Caco-2 (cell line): ENCODE measurements around the gene GPC1. TPM values are rescaled to one million over a fixed set of nuclear protein-coding genes. Genes with fewer than 3 reads are reported as not detected.

ENCODE experiments used
- BruUV-seq: library from RNA; stranded (reverse); fragments of 400-500 nt; replicated peaks from 2 replicates; lab custom pipeline; 2021; lab: Mats Ljungman, UMichigan
- CTCF ChIA-PET: fragments of 300-600 bp; sonication (Branson Sonifier 250); formaldehyde crosslinking; loops from one replicate; lab custom pipeline; 2022; ENCODE audit warnings: antibody characterized with exemption; lab: Charles Lee
- POLR2A ChIA-PET: fragments of 300-600 bp; sonication (Branson Sonifier 250); formaldehyde crosslinking; loops from one replicate; lab custom pipeline; 2022; ENCODE audit warnings: antibody characterized with exemption; lab: Charles Lee
- DNase-seq, 2 experiments: peaks; one replicate each; pipeline versions ENCODE4 v3.0.0 to v3.0.0-alpha.2; 2020 to 2022
- H3K27me3 ChIP-seq: replicated peaks from 2 replicates; pipeline ENCODE4 v1.6.0; 2011; ENCODE audit warnings: low read length; ENCODE audit not compliant: control insufficient read depth, insufficient read depth
- H3K36me3 ChIP-seq: 2 replicates; pipeline ENCODE4 v1.5.1; 2011; ENCODE audit warnings: low read length; ENCODE audit not compliant: control insufficient read depth, insufficient read depth
- H3K4me1 ChIP-seq: fragments of 250-450 bp; sonication (Bioruptor Pico); 2 replicates; pipeline ENCODE4 v1.5.1; 2020; ENCODE audit warnings: mild to moderate bottlenecking
- H3K4me3 ChIP-seq: 2 replicates; pipeline ENCODE4 v1.5.1; 2011; ENCODE audit warnings: low read depth, mild to moderate bottlenecking, control low read depth, low read length
- H3K9me3 ChIP-seq: fragments of 250-450 bp; sonication (Bioruptor Pico); 2 replicates; pipeline ENCODE4 v1.5.1; 2020; ENCODE audit warnings: mild to moderate bottlenecking, moderate library complexity
- H3K27ac Mint-ChIP-seq: one replicate; pipeline ENCODE4 v1.8.0; 2022; ENCODE audit warnings: mixed read lengths; ENCODE audit not compliant: unreplicated experiment
- H3K27me3 Mint-ChIP-seq: one replicate; pipeline ENCODE4 v1.8.0; 2022; ENCODE audit warnings: mixed read lengths; ENCODE audit not compliant: insufficient read depth, unreplicated experiment
- H3K36me3 Mint-ChIP-seq: one replicate; pipeline ENCODE4 v1.8.0; 2022; ENCODE audit warnings: mild to moderate bottlenecking, mixed read lengths; ENCODE audit not compliant: insufficient read depth, unreplicated experiment
- H3K4me1 Mint-ChIP-seq: one replicate; pipeline ENCODE4 v1.8.0; 2022; ENCODE audit warnings: low read depth, mixed read lengths; ENCODE audit not compliant: unreplicated experiment
- H3K4me3 Mint-ChIP-seq: one replicate; pipeline ENCODE4 v1.8.0; 2022; ENCODE audit warnings: mild to moderate bottlenecking, moderate library complexity, mixed read lengths; ENCODE audit not compliant: unreplicated experiment
- H3K9me3 Mint-ChIP-seq: one replicate; pipeline ENCODE4 v1.8.0; 2022; ENCODE audit warnings: mixed read lengths; ENCODE audit not compliant: unreplicated experiment
- intact Hi-C: fragments of 100-400 bp; cut with micrococcal nuclease; formaldehyde crosslinking; loops from one replicate; pipeline ENCODE4 v1.10.0; 2022; ENCODE audit not compliant: unreplicated experiment
- total RNA-seq: library from RNA; stranded (reverse); gene quantifications from 2 replicates; pipeline ENCODE4 v1.2.3, GENCODE V29; 2022
- TF ChIP-seq, protein P1 (sequence below), 2 experiments: fragments of 200-600 bp in 1 of 2; IDR thresholded peaks; 1 replicate in 1 of 2; 2 replicates in 1 of 2; pipeline versions ENCODE4 v1.5.1 to v1.8.0; 2011 to 2022; ENCODE audit warnings: antibody characterized with exemption in 1 of 2, control low read depth in 1 of 2, inconsistent platforms in 1 of 2, low read depth in 1 of 2, low read length in 1 of 2, mild to moderate bottlenecking in 1 of 2, moderate library complexity in 1 of 2; ENCODE audit not compliant: insufficient read depth in 1 of 2, severe bottlenecking in 1 of 2, unreplicated experiment in 1 of 2

The GPC1 gene
- total RNA-seq, 1 experiment from 2014 or later: 45.2 TPM

DNA sequence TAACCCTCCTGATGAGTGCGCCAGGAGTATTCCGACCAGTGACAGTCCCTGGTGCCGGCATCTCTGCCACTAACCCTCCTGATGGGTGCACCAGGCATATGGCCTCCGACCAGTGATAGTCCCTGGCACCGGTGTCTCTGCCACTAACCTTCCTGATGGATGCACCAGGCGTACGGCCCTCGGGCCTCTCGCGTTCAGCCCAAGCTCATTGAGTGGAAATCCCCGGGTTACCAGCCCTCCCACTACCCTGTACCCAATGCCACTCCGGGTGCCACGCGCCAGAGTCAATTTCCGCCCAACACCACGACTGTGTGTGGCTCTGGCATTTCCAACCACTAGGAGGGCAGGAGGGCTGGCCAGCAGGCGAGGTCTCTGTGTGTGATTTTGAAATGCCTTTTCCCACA lies 11.7 kb upstream of the GPC1 start:
- H3K27me3 Mint-ChIP-seq: no peaks in the 10 kb centered on the region
- DNase-seq: no peak
- no peaks in the 10 kb centered on the region for H3K4me1 ChIP-seq
- TF ChIP-seq, protein P1, sequence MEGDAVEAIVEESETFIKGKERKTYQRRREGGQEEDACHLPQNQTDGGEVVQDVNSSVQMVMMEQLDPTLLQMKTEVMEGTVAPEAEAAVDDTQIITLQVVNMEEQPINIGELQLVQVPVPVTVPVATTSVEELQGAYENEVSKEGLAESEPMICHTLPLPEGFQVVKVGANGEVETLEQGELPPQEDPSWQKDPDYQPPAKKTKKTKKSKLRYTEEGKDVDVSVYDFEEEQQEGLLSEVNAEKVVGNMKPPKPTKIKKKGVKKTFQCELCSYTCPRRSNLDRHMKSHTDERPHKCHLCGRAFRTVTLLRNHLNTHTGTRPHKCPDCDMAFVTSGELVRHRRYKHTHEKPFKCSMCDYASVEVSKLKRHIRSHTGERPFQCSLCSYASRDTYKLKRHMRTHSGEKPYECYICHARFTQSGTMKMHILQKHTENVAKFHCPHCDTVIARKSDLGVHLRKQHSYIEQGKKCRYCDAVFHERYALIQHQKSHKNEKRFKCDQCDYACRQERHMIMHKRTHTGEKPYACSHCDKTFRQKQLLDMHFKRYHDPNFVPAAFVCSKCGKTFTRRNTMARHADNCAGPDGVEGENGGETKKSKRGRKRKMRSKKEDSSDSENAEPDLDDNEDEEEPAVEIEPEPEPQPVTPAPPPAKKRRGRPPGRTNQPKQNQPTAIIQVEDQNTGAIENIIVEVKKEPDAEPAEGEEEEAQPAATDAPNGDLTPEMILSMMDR (IDR thresholded peaks at IDR 0.05; ENCODE audit: insufficient read depth in 1 of 2, low read depth in 1 of 2, low read length in 1 of 2, severe bottlenecking in 1 of 2, unreplicated experiment in 1 of 2): no peak
- POLR2A ChIA-PET: no interaction called here
- CTCF ChIA-PET: no interaction called here
- no peak overlapping the region for H3K27ac Mint-ChIP-seq
- H3K4me1 Mint-ChIP-seq: no peaks in the 10 kb centered on the region
- no peak overlapping the region for H3K4me3 Mint-ChIP-seq
- H3K36me3 ChIP-seq: no peaks in the 10 kb centered on the region
- H3K27me3 ChIP-seq: no peaks in the 10 kb centered on the region
- H3K9me3 Mint-ChIP-seq: no peaks in the 10 kb centered on the region
- intact Hi-C loops: no loop called here
- H3K9me3 ChIP-seq: no peaks in the 10 kb centered on the region; the same call in 1 of the 2 replicates
- BruUV-seq: no TSS peak
- H3K36me3 Mint-ChIP-seq: no peaks in the 10 kb centered on the region
- no peak overlapping the region for H3K4me3 ChIP-seq

DNA sequence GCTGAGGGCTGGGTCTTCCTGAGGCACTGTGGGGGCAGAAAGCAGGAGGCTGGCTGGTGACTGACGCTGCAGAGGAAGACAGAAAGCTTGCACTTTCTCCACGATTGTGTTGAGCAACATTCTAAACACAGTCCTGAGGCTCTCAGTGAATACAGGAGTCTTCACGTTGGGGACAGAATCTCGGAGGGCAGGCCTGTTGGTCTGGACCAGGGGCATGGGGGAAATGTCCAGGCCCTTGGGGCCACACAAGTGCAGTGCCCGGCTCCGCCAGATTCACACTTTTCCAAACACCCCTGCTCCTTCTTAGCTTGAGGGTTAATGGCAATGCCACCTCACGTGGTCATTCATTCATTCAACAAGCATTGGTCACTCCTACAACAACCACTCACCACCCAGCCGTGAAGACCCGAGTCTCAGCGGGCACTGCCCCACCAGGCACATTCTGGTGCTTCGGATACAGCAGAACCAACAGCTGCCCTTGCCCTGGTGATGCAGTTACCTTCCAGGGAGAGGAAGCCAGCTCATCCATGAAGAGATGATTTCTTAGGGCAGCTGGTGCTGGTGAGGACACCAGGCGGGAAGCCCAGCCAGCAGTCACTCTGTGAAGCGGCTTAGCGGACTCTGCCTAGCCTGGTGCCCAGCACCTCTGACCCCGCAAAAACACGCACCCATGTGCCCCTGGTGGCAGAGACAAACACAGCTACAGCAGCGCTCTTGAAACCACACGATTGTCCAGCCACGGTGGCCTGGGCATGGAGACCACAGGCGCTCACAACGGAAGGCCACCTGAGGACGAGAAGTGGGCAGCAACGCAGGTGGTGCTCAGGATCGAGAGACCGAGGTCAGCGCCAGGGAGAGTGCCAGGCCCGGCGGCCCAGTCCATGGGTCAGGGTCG lies 10.9 kb upstream of the GPC1 start:
- Histone ChIP-seq H3K36me3 (no peaks in the 10 kb centered on the region), H3K27me3 (no peaks in the 10 kb centered on the region), H3K9me3 (no peaks in the 10 kb centered on the region; the same call in 1 of the 2 replicates), H3K4me3 (no peak overlapping the region), H3K4me1 (no peaks in the 10 kb centered on the region)
- TF ChIP-seq, protein P1 (IDR thresholded peaks at IDR 0.05; ENCODE audit: insufficient read depth in 1 of 2, low read depth in 1 of 2, low read length in 1 of 2, severe bottlenecking in 1 of 2, unreplicated experiment in 1 of 2): no peak
- Mint-ChIP-seq H3K4me3 (no peak overlapping the region), H3K27ac (no peak overlapping the region), H3K27me3 (no peaks in the 10 kb centered on the region), H3K36me3 (no peaks in the 10 kb centered on the region), H3K4me1 (no peaks in the 10 kb centered on the region), H3K9me3 (no peaks in the 10 kb centered on the region)
- BruUV-seq: no TSS peak
- CTCF ChIA-PET: no interaction called here
- intact Hi-C loops: no loop called here
- POLR2A ChIA-PET: no interaction called here
- DNase-seq: no peak

DNA sequence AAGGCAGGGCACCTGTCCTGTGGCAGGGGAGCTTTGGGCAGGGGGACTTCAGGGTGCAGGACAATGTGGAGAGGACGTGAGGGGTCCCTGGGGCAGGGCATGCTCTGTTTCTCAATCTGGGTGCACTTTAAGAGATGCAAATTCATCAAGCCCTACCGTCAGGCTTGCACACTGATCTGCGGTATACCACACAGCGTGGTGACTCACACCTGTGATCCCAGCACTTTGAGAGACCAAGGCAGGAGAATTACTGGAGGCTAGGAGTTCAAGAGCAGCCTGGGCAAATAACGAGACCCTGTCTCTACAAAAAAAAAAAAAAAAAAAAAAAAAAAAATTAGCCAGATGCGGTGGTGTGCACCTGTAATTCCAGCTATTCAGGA lies 10.2 kb upstream of the GPC1 start:
- H3K4me3 Mint-ChIP-seq: no peak overlapping the region
- ChIA-PET POLR2A (no interaction called here), CTCF (no interaction called here)
- H3K36me3 Mint-ChIP-seq: no peaks in the 10 kb centered on the region
- no peaks in the 10 kb centered on the region for H3K4me1 ChIP-seq
- no peak overlapping the region for H3K4me3 ChIP-seq
- no peak overlapping the region for H3K27ac Mint-ChIP-seq
- H3K9me3 Mint-ChIP-seq: no peaks in the 10 kb centered on the region
- no peaks in the 10 kb centered on the region for H3K27me3 ChIP-seq
- H3K36me3 ChIP-seq: no peaks in the 10 kb centered on the region
- TF ChIP-seq, protein P1 (IDR thresholded peaks at IDR 0.05; ENCODE audit: insufficient read depth in 1 of 2, low read depth in 1 of 2, low read length in 1 of 2, severe bottlenecking in 1 of 2, unreplicated experiment in 1 of 2): no peak
- H3K4me1 Mint-ChIP-seq: no peaks in the 10 kb centered on the region
- no peak for DNase-seq
- no peaks in the 10 kb centered on the region; the same call in 1 of the 2 replicates for H3K9me3 ChIP-seq
- no TSS peak for BruUV-seq
- intact Hi-C loops: no loop called here
- H3K27me3 Mint-ChIP-seq: no peaks in the 10 kb centered on the region
